Gastroesophageal sphincter (tissue), 3 donors: ENCODE data around the gene DENND1B.

Experiments used
- EP300 ChIP-seq: sonication (generic); formaldehyde crosslinking; IDR thresholded peaks from one replicate; pipeline ENCODE4 v1.6.1; 2017; ENCODE audit warnings: antibody characterized with exemption, mild to moderate bottlenecking
- POLR2A ChIP-seq, 2 donors: fragments of 450-650 bp; IDR thresholded peaks; one replicate each; pipeline ENCODE4 v1.6.1; 2017; ENCODE audit warnings: antibody characterized with exemption in 2 of 2, mild to moderate bottlenecking in 2 of 2, moderate library complexity in 1 of 2
- POLR2AphosphoS5 ChIP-seq: sonication (generic); formaldehyde crosslinking; IDR thresholded peaks from one replicate; pipeline ENCODE4 v1.6.1; 2017; ENCODE audit warnings: antibody characterized with exemption
- TF ChIP-seq, protein P1 (sequence below), 4 experiments: fragments of 200-600 bp in 2 of 4; fragments of 450-650 bp in 2 of 4; sonication (generic) in 1 of 4; IDR thresholded peaks; one replicate each; pipeline ENCODE4 v1.5.1; 2017 to 2019; ENCODE audit warnings: antibody characterized with exemption in 4 of 4, mild to moderate bottlenecking in 2 of 4, moderate library complexity in 2 of 4

DNA sequence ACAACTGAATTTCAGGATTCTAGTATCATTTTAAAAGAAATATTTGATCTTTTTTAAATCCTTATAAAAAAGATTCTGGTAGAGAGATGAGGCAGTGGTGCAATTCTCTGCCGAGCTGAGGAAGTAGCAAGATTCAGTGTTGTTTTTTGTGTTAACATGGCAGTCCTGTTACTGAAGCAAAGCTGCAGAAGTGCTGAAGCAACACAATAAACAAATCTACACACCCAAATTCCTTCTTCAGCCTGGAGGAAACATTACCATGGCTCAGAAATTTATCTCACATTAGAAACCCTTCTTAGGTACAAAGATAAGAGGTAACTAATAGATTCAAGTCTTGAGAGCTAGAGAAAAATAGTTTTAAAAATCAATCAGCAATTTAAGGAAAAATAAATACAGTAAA, 216.0 kb downstream of the DENND1B start:
- TF ChIP-seq, protein P1, sequence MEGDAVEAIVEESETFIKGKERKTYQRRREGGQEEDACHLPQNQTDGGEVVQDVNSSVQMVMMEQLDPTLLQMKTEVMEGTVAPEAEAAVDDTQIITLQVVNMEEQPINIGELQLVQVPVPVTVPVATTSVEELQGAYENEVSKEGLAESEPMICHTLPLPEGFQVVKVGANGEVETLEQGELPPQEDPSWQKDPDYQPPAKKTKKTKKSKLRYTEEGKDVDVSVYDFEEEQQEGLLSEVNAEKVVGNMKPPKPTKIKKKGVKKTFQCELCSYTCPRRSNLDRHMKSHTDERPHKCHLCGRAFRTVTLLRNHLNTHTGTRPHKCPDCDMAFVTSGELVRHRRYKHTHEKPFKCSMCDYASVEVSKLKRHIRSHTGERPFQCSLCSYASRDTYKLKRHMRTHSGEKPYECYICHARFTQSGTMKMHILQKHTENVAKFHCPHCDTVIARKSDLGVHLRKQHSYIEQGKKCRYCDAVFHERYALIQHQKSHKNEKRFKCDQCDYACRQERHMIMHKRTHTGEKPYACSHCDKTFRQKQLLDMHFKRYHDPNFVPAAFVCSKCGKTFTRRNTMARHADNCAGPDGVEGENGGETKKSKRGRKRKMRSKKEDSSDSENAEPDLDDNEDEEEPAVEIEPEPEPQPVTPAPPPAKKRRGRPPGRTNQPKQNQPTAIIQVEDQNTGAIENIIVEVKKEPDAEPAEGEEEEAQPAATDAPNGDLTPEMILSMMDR (IDR thresholded peaks at IDR 0.05): no peak
- TF ChIP-seq POLR2A (IDR thresholded peaks at IDR 0.05): no peak
- no peak for TF ChIP-seq POLR2AphosphoS5
- no peak for TF ChIP-seq EP300
